Glutamatergic neuron (in vitro differentiated cells): Measurements from ENCODE around the gene KCNJ9. TPM values are rescaled to one million over a fixed set of nuclear protein-coding genes. Genes with fewer than 3 reads are reported as not detected.

Experiments
- DNase-seq: peaks from one replicate; pipeline ENCODE4 v3.0.0; 2022
- H3K27ac Mint-ChIP-seq: one replicate; pipeline ENCODE4 v1.8.0; 2020; ENCODE audit warnings: mild to moderate bottlenecking, mixed read lengths, inconsistent platforms; ENCODE audit not compliant: unreplicated experiment
- H3K27me3 Mint-ChIP-seq: one replicate; pipeline ENCODE4 v1.8.0; 2020; ENCODE audit warnings: mild to moderate bottlenecking, moderate library complexity, mixed read lengths, inconsistent platforms; ENCODE audit not compliant: unreplicated experiment
- H3K36me3 Mint-ChIP-seq: one replicate; pipeline ENCODE4 v1.8.0; 2020; ENCODE audit warnings: mild to moderate bottlenecking, mixed read lengths, inconsistent platforms; ENCODE audit not compliant: unreplicated experiment
- H3K4me1 Mint-ChIP-seq: one replicate; pipeline ENCODE4 v1.8.0; 2020; ENCODE audit warnings: mild to moderate bottlenecking, low read depth, mixed read lengths, inconsistent platforms; ENCODE audit not compliant: unreplicated experiment
- H3K4me3 Mint-ChIP-seq: one replicate; pipeline ENCODE4 v1.8.0; 2020; ENCODE audit warnings: mild to moderate bottlenecking, mixed read lengths, inconsistent platforms; ENCODE audit not compliant: unreplicated experiment
- H3K9me3 Mint-ChIP-seq: one replicate; pipeline ENCODE4 v1.8.0; 2020; ENCODE audit warnings: mild to moderate bottlenecking, moderate library complexity, mixed read lengths, inconsistent platforms; ENCODE audit not compliant: unreplicated experiment
- total RNA-seq: library from RNA; stranded (reverse); fragmentation: NEBNext Ultra II Directional; extraction: Animal tissue kit (Norgen Biotek cat#: 25700); gene quantifications from one replicate; pipeline ENCODE4 v1.2.1, GENCODE V29; 2021; ENCODE audit not compliant: unreplicated experiment
- TF ChIP-seq, protein P1 (sequence below): fragments of 200-600 bp; sonication (generic); IDR thresholded peaks from one replicate; pipeline ENCODE4 v1.5.0; 2021; ENCODE audit not compliant: partially characterized antibody, unreplicated experiment

The KCNJ9 gene
- total RNA-seq, 1 donor from 2014 or later, result 2.0 TPM

DNA sequence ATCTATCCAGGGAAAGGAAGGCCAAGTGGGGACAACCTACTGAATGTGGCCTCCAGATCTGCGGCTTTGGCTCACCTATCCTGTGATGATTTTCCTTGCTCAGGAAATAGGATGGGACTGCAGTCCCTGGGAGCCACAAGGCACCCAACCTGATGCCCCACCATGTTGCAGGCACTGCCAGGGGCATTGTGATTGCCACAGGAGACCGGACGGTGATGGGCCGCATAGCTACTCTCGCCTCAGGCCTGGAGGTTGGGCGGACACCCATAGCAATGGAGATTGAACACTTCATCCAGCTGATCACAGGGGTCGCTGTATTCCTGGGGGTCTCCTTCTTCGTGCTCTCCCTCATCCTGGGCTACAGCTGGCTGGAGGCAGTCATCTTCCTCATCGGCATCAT, 46.0 kb downstream of the KCNJ9 start:
- H3K4me3 Mint-ChIP-seq, result no peak overlapping the region
- H3K27me3 Mint-ChIP-seq, result peaks cover 2% of the 10 kb centered on the region
- no peaks in the 10 kb centered on the region for H3K4me1 Mint-ChIP-seq
- no peaks in the 10 kb centered on the region for H3K9me3 Mint-ChIP-seq
- no peak overlapping the region for H3K27ac Mint-ChIP-seq
- no peaks in the 10 kb centered on the region for H3K36me3 Mint-ChIP-seq
- no peak for DNase-seq
- TF ChIP-seq, protein P1, sequence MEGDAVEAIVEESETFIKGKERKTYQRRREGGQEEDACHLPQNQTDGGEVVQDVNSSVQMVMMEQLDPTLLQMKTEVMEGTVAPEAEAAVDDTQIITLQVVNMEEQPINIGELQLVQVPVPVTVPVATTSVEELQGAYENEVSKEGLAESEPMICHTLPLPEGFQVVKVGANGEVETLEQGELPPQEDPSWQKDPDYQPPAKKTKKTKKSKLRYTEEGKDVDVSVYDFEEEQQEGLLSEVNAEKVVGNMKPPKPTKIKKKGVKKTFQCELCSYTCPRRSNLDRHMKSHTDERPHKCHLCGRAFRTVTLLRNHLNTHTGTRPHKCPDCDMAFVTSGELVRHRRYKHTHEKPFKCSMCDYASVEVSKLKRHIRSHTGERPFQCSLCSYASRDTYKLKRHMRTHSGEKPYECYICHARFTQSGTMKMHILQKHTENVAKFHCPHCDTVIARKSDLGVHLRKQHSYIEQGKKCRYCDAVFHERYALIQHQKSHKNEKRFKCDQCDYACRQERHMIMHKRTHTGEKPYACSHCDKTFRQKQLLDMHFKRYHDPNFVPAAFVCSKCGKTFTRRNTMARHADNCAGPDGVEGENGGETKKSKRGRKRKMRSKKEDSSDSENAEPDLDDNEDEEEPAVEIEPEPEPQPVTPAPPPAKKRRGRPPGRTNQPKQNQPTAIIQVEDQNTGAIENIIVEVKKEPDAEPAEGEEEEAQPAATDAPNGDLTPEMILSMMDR, result no peak

DNA sequence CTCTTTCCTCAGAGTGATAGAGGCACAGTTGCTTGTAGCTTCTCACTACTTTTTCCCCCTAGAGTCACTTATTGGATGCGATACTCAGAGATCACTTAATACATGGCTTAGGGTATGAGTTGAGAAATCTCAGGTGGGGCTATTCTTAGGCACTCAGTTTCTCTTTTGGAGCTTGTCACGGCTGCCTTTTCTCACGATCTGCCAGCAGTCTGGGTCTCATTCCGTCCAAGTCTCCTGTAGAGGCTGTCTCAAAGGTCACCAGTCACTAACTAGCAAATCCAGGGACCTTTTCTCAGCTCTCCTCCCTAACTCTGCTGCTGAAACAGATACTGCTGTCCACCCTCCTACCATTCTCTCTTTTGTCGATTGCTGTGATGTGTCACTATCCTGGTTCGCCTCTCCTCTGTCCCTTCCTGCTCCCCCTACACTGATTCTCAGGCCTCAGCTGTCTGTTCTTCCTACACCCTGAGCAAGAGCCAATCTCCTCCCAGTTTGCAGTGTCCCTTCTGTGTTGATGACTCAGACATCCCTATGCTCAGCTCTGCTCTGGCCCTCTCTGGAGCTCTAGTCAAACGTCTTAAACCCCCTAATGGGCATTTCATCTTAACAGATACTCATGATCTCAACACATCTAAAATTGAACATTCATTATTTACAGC, 46.7 kb downstream of the KCNJ9 start:
- TF ChIP-seq, protein P1, result no peak
- Mint-ChIP-seq H3K27me3 (peaks cover 2% of the 10 kb centered on the region), H3K9me3 (no peaks in the 10 kb centered on the region), H3K27ac (no peak overlapping the region), H3K36me3 (no peaks in the 10 kb centered on the region), H3K4me1 (no peaks in the 10 kb centered on the region), H3K4me3 (no peak overlapping the region)
- no peak for DNase-seq

GRCh38 chr1:160128636-160129035, 47.3 kb downstream of the KCNJ9 start:
- no peak for DNase-seq
- TF ChIP-seq, protein P1, result no peak
- peaks cover 2% of the 10 kb centered on the region for H3K27me3 Mint-ChIP-seq
- H3K4me1 Mint-ChIP-seq, result no peaks in the 10 kb centered on the region
- H3K36me3 Mint-ChIP-seq, result no peaks in the 10 kb centered on the region
- H3K27ac Mint-ChIP-seq, result no peak overlapping the region
- H3K4me3 Mint-ChIP-seq, result no peak overlapping the region
- no peaks in the 10 kb centered on the region for H3K9me3 Mint-ChIP-seq

DNA sequence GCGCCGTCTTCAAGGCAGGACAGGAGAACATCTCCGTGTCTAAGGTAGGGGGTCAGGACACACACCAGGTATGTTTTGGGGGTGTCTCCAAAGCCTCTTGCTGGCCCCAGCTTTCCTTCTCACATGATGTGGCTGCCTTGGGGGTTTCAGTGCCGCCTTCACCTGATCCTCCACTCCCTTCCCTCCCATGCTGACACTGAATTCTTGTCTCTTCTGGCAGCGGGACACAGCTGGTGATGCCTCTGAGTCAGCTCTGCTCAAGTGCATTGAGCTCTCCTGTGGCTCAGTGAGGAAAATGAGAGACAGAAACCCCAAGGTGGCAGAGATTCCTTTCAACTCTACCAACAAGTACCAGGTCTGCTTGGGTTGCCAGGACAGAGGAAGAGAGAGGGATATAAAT, 47.7 kb downstream of the KCNJ9 start:
- peaks cover 2% of the 10 kb centered on the region for H3K27me3 Mint-ChIP-seq
- no peaks in the 10 kb centered on the region for H3K36me3 Mint-ChIP-seq
- TF ChIP-seq, protein P1, result no peak
- DNase-seq, result no peak
- no peaks in the 10 kb centered on the region for H3K4me1 Mint-ChIP-seq
- H3K4me3 Mint-ChIP-seq, result no peak overlapping the region
- no peak overlapping the region for H3K27ac Mint-ChIP-seq
- no peaks in the 10 kb centered on the region for H3K9me3 Mint-ChIP-seq

GRCh38 chr1:160129558-160129957, 48.2 kb downstream of the KCNJ9 start:
- Mint-ChIP-seq H3K4me3 (no peak overlapping the region), H3K27me3 (peaks cover 2% of the 10 kb centered on the region), H3K36me3 (no peaks in the 10 kb centered on the region), H3K27ac (no peak overlapping the region), H3K4me1 (no peaks in the 10 kb centered on the region), H3K9me3 (no peaks in the 10 kb centered on the region)
- TF ChIP-seq, protein P1, result no peak
- no peak for DNase-seq
